Ascending aorta (tissue), 2 donors: ENCODE results near the gene RBM39. TPM values are rescaled to one million over a fixed set of nuclear protein-coding genes. Genes with fewer than 3 reads are reported as not detected.
"Not testable (repeated sequence)": the region's sequence is repeated elsewhere in the genome, so short reads cannot be mapped to it uniquely, and the experiment has no call there.

Source experiments
- DNase-seq, 2 donors: peaks; one replicate each; pipeline ENCODE4 v3.0.0-alpha.2; 2019; ENCODE audit warnings: low spot score in 2 of 2
- H3K27ac ChIP-seq, 2 donors: fragments of 200-600 bp; sonication (generic); one replicate each; pipeline ENCODE4 v1.5.1; 2016 to 2017; ENCODE audit warnings: mild to moderate bottlenecking in 1 of 2
- H3K27me3 ChIP-seq: fragments of 200-600 bp; sonication (generic); one replicate; pipeline ENCODE4 v1.5.1; 2017
- H3K36me3 ChIP-seq, 2 donors: fragments of 200-600 bp; sonication (generic); one replicate each; pipeline ENCODE4 v1.5.1; 2016
- H3K4me1 ChIP-seq, 2 donors: fragments of 200-600 bp; sonication (generic); one replicate each; pipeline ENCODE4 v1.5.1; 2016 to 2017; ENCODE audit warnings: mild to moderate bottlenecking in 1 of 2
- H3K4me3 ChIP-seq, 2 donors: fragments of 200-600 bp; sonication (generic); one replicate each; pipeline ENCODE4 v1.5.1; 2016 to 2017; ENCODE audit warnings: mild to moderate bottlenecking in 1 of 2
- H3K9me3 ChIP-seq, 2 donors: fragments of 200-600 bp; sonication (generic); one replicate each; pipeline ENCODE4 v1.5.1; 2016
- CTCF ChIP-seq, 3 experiments: fragments of 200-600 bp in 2 of 3; fragments of 450-650 bp in 1 of 3; sonication (generic) in 2 of 3; IDR thresholded peaks; one replicate each; pipeline ENCODE4 v1.5.1; 2016 to 2019; ENCODE audit warnings: antibody characterized with exemption in 3 of 3, mild to moderate bottlenecking in 1 of 3, moderate library complexity in 1 of 3
- intact Hi-C: fragments of 100-400 bp; cut with DNase I; formaldehyde crosslinking; loops from one replicate; pipeline ENCODE4 v1.15.1; 2023
- total RNA-seq: library from RNA; depleted of rRNA; stranded (reverse); fragments of >200 nt; gene quantifications from one replicate; pipeline ENCODE4 v1.1.0, GENCODE V29; 2016

The RBM39 gene
- total RNA-seq, 1 donor from 2014 or later = 232 TPM

DNA sequence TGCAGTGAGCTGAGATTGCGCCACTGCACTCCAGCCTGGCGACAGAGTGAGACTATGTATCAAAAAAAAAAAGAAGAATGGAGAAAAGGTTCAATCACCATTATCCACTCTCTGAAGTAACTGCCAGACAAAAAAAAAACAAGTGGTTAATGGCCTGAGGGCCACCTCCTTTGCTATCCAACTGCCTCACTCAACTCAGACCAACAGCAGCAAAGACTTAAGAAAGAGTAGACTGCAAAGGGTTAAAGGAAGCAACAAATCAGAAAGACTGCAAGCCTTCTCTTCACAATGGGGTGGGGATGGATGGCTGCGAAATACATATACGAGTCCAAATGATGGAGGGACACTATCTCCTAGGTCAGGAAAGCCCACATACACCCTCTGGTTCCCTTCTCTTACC, 46.1 kb downstream of the RBM39 start:
- Histone ChIP-seq H3K4me1 (peaks cover 3 to 21% of the 10 kb centered on the region in 2 donors), H3K4me3 (no peak overlapping the region), H3K27ac (no peak overlapping the region), H3K9me3 (no peaks in the 10 kb centered on the region), H3K36me3 (peaks cover 18 to 48% of the 10 kb centered on the region in 2 donors), H3K27me3 (no peaks in the 10 kb centered on the region)
- no peak for DNase-seq
- TF ChIP-seq CTCF (IDR thresholded peaks at IDR 0.05) = no peak
- intact Hi-C loops = loop anchor here (5.0 kb wide), 2 partner anchors 94 to 154 kb away; partner anchors contain the start of gene ERGIC3

GRCh38 chr20:35695245-35695749, 46.8 kb downstream of the RBM39 start:
- no peak for TF ChIP-seq CTCF (IDR thresholded peaks at IDR 0.05)
- DNase-seq = no peak
- peaks cover 24 to 49% of the 10 kb centered on the region in 2 donors for H3K36me3 ChIP-seq
- H3K27me3 ChIP-seq = no peaks in the 10 kb centered on the region
- H3K27ac ChIP-seq = no peak overlapping the region
- no peaks in the 10 kb centered on the region for H3K9me3 ChIP-seq
- no peak overlapping the region for H3K4me3 ChIP-seq
- intact Hi-C loops = loop anchor here (5.0 kb wide), 2 partner anchors 93 to 153 kb away; partner anchors contain the start of gene ERGIC3
- H3K4me1 ChIP-seq = peaks cover 3 to 18% of the 10 kb centered on the region in 2 donors

GRCh38 chr20:35690265-35690664, 51.8 kb downstream of the RBM39 start:
- Histone ChIP-seq H3K4me3 (no peak overlapping the region), H3K4me1 (no peaks in the 10 kb centered on the region), H3K36me3 (peaks cover 55 to 80% of the 10 kb centered on the region in 2 donors), H3K27ac (no peak overlapping the region), H3K27me3 (no peaks in the 10 kb centered on the region), H3K9me3 (no peaks in the 10 kb centered on the region)
- intact Hi-C loops = no loop called here
- no peak for DNase-seq
- no peak for TF ChIP-seq CTCF (IDR thresholded peaks at IDR 0.05)

- intact Hi-C loops, DNase-seq, H3K9me3 ChIP-seq, H3K27ac ChIP-seq, H3K4me1 ChIP-seq, H3K27me3 ChIP-seq, H3K4me3 ChIP-seq: not testable (repeated sequence)
- peaks cover 43 to 61% of the 10 kb centered on the region in 2 donors for H3K36me3 ChIP-seq
These were observed 55.2 kb downstream of the RBM39 start for GRCh38 chr20:35686872-35687271.

- H3K9me3 ChIP-seq, H3K27me3 ChIP-seq, H3K4me1 ChIP-seq, DNase-seq, H3K4me3 ChIP-seq, intact Hi-C loops, H3K27ac ChIP-seq: not testable (repeated sequence)
- peaks cover 35 to 68% of the 10 kb centered on the region in 2 donors for H3K36me3 ChIP-seq
These were observed 56.7 kb downstream of the RBM39 start for GRCh38 chr20:35685368-35685767.

- no peaks in the 10 kb centered on the region for H3K4me1 ChIP-seq
- H3K4me3 ChIP-seq = no peak overlapping the region
- no peaks in the 10 kb centered on the region for H3K27me3 ChIP-seq
- intact Hi-C loops = no loop called here
- no peak for TF ChIP-seq CTCF (IDR thresholded peaks at IDR 0.05)
- H3K9me3 ChIP-seq = no peaks in the 10 kb centered on the region
- DNase-seq = no peak
- H3K36me3 ChIP-seq = peaks cover 20 to 44% of the 10 kb centered on the region in 2 donors
- no peak overlapping the region for H3K27ac ChIP-seq
These were observed 60.1 kb downstream of the RBM39 start for GRCh38 chr20:35681960-35682359.
